ENCODE data around the gene STXBP6. TPM values are rescaled to one million over a fixed set of nuclear protein-coding genes. Genes with fewer than 3 reads are reported as not detected.

The STXBP6 gene
- total RNA-seq, 1 donor from 2014 or later, result 1.7 TPM

DNA sequence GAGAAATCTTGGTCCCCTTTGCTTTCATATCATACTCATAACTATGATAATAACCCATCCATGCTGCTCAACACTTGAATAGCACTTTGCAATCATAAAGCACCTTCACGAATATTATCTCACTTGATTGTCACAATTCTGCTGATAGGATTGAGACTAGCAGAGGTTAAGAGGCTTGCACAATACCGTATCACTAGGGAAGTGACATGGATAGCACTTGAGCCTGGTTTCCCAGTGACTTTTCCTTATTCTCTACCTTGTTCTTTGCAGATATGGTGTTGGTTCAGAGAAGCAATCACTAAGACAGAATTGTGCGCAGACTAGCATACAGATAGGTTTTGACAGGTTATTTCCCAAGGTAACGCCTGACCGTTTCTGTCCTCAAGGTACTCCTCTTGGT, 229.3 kb downstream of the STXBP6 start:
- H3K9me3 Mint-ChIP-seq (ENCODE audit: low read depth), result peaks cover 2% of the 10 kb centered on the region
- DNase-seq (ENCODE audit: low spot score), result no peak
- H3K27me3 Mint-ChIP-seq (ENCODE audit: low read depth), result peaks cover 17% of the 10 kb centered on the region
- H3K27ac Mint-ChIP-seq (ENCODE audit: unreplicated experiment), result no peak overlapping the region
- H3K4me3 Mint-ChIP-seq (ENCODE audit: unreplicated experiment), result no peak overlapping the region
- H3K36me3 Mint-ChIP-seq (ENCODE audit: low read depth), result no peaks in the 10 kb centered on the region
- H3K4me1 Mint-ChIP-seq (ENCODE audit: low read depth), result peaks cover 17% of the 10 kb centered on the region
- TF ChIP-seq, protein P1, sequence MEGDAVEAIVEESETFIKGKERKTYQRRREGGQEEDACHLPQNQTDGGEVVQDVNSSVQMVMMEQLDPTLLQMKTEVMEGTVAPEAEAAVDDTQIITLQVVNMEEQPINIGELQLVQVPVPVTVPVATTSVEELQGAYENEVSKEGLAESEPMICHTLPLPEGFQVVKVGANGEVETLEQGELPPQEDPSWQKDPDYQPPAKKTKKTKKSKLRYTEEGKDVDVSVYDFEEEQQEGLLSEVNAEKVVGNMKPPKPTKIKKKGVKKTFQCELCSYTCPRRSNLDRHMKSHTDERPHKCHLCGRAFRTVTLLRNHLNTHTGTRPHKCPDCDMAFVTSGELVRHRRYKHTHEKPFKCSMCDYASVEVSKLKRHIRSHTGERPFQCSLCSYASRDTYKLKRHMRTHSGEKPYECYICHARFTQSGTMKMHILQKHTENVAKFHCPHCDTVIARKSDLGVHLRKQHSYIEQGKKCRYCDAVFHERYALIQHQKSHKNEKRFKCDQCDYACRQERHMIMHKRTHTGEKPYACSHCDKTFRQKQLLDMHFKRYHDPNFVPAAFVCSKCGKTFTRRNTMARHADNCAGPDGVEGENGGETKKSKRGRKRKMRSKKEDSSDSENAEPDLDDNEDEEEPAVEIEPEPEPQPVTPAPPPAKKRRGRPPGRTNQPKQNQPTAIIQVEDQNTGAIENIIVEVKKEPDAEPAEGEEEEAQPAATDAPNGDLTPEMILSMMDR (IDR thresholded peaks at IDR 0.05), result no peak

DNA sequence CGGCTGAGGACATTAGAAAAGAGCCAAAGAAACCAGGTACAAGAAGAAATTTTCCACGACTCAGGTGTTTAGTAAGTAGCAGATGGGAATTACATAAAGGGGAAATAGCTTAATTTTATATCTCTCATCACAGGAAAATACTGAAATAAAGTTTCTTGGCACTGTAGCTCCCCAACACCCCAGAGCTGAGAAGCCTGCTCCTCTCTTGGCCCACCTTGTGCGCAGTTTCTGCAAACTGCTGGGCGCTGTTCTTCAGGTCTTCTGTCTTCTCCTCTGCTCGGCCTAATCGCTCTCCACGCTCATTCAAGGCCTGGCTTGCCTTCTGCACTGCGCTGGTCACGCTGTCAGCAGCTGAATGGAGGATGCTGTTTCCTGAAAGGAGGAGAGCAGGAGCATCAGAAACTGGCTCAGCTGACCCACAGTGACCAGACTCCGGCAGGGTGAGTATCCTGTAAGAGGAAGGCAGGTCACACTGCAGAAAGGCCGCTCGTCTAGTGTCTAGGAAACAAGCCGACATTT, 231.1 kb downstream of the STXBP6 start:
- no peak overlapping the region for H3K4me3 Mint-ChIP-seq (ENCODE audit: unreplicated experiment)
- TF ChIP-seq, protein P1 (IDR thresholded peaks at IDR 0.05), result no peak
- peaks cover 17% of the 10 kb centered on the region for H3K27me3 Mint-ChIP-seq (ENCODE audit: low read depth)
- H3K36me3 Mint-ChIP-seq (ENCODE audit: low read depth), result no peaks in the 10 kb centered on the region
- no peak overlapping the region for H3K27ac Mint-ChIP-seq (ENCODE audit: unreplicated experiment)
- DNase-seq (ENCODE audit: low spot score), result no peak
- peaks cover 17% of the 10 kb centered on the region for H3K4me1 Mint-ChIP-seq (ENCODE audit: low read depth)
- peaks cover 2% of the 10 kb centered on the region for H3K9me3 Mint-ChIP-seq (ENCODE audit: low read depth)

DNA sequence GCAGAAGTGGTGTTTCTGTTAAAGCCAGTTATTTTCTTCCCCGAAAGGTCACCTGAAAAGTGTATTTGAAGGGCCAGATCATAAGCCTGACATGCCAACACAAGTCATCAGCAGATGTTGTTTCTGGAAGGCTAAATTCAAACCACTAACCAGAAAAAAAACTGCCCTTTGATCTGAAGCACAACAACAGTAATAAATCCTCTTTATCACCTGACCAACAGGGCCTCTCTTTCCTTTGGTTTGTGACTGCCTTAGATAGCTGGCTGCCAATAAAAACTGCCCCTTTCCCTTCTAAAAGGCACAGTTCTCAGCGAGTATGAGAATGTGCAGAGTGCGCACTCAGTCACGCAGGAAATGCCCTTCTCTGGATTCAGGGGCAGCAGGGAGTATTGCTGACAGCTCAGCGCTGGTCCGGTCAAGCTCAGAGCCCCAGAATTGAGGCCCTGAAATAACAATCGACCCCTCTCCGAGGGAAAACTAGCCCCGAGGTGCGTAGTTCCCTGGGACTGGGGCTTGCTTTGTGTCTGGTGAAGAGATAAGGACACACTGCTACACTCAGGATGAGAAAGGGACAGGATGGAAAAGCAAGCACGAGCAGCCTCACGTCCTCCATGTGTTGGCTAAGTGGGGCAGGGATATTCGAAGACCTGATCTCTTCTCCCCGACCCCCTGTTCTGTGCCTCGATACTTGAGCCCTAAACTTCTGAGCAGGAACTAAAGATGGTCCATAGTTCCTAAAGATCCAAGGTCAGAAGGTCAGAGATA, 231.7 kb downstream of the STXBP6 start:
- no peak for DNase-seq (ENCODE audit: low spot score)
- no peak overlapping the region for H3K4me3 Mint-ChIP-seq (ENCODE audit: unreplicated experiment)
- H3K36me3 Mint-ChIP-seq (ENCODE audit: low read depth), result no peaks in the 10 kb centered on the region
- peaks cover 18% of the 10 kb centered on the region for H3K27me3 Mint-ChIP-seq (ENCODE audit: low read depth)
- H3K27ac Mint-ChIP-seq (ENCODE audit: unreplicated experiment), result no peak overlapping the region
- TF ChIP-seq, protein P1 (IDR thresholded peaks at IDR 0.05), result peak; percentile 25
- peaks cover 2% of the 10 kb centered on the region for H3K9me3 Mint-ChIP-seq (ENCODE audit: low read depth)
- H3K4me1 Mint-ChIP-seq (ENCODE audit: low read depth), result peaks cover 17% of the 10 kb centered on the region

DNA sequence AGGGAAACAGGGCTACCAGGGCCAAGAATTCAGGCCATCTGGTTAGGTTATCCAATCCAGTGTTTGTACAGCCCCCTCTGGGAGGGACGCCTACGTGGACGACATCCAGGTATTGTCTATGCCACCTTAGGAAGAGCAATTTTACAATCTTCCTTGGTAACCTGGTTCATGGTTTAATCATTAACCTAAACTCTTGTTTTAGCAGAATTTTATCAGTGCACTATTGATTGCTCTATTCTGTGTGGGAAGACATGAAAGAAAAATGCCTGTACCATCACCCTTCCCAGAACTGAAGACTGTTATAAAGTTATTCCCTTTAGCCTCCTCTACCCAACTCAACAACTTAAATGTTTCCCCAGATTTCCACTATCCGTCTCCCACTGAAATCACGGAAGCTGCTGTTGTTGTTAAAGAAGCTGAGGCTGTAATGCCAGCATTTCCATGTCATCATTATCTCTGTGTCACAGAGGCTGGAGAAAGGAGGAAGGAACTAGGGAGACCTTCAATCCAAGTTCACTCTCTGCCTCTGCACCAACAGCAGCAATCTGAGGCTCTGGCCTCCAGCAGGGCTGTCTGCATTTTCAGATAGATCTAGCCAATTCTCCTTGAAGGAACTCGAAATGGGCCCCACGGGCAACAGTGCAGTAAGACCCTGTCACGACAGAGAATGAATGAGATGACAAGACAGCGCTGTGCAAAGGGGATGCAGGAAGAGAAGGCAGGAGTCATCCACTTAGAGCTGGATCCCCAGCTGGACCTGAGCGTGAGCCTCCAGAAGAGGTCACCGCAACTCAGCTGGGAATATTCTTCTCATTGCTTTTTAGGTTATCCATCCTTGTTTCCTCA, 232.5 kb downstream of the STXBP6 start:
- Mint-ChIP-seq H3K36me3 (ENCODE audit: low read depth) (no peaks in the 10 kb centered on the region), H3K9me3 (ENCODE audit: low read depth) (peaks cover 2% of the 10 kb centered on the region), H3K27ac (ENCODE audit: unreplicated experiment) (no peak overlapping the region), H3K4me3 (ENCODE audit: unreplicated experiment) (no peak overlapping the region), H3K4me1 (ENCODE audit: low read depth) (peaks cover 17% of the 10 kb centered on the region), H3K27me3 (ENCODE audit: low read depth) (peaks cover 19% of the 10 kb centered on the region)
- DNase-seq (ENCODE audit: low spot score), result no peak
- TF ChIP-seq, protein P1 (IDR thresholded peaks at IDR 0.05), result peak; percentile 81

DNA sequence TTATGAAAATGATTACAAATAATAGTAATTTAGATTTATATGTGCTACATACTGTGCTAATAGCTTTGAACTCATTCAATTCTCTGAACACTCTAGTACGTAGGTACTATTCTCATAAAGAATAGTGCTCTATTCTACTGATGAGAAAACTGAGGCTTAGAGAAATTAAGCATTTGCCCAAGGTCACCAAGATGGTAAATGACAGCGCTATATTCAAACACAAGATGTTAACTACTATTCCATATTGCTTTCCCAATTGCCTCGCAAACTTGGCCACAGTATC, 233.1 kb downstream of the STXBP6 start:
- Mint-ChIP-seq H3K4me3 (ENCODE audit: unreplicated experiment) (no peak overlapping the region), H3K27ac (ENCODE audit: unreplicated experiment) (no peak overlapping the region), H3K4me1 (ENCODE audit: low read depth) (peaks cover 17% of the 10 kb centered on the region), H3K36me3 (ENCODE audit: low read depth) (no peaks in the 10 kb centered on the region), H3K9me3 (ENCODE audit: low read depth) (peaks cover under 1% of the 10 kb centered on the region), H3K27me3 (ENCODE audit: low read depth) (peaks cover 15% of the 10 kb centered on the region)
- TF ChIP-seq, protein P1 (IDR thresholded peaks at IDR 0.05), result no peak
- no peak for DNase-seq (ENCODE audit: low spot score)
